DND-41 (cell line): Measurements from ENCODE around the gene TEF.

Experiments used
- CTCF ChIP-seq: IDR thresholded peaks from 2 replicates; pipeline ENCODE4 v1.5.1; 2012; ENCODE audit warnings: borderline replicate concordance, low read length, moderate library complexity, mild to moderate bottlenecking; ENCODE audit not compliant: poor library complexity, severe bottlenecking; ENCODE audit errors: extremely low read depth
- EZH2 ChIP-seq: IDR thresholded peaks from 3 replicates; pipeline ENCODE4 v1.6.1; 2012; ENCODE audit warnings: borderline replicate concordance, low read depth, mild to moderate bottlenecking, moderate library complexity, low read length, inconsistent platforms; ENCODE audit not compliant: severe bottlenecking

- TF ChIP-seq CTCF (no peak), EZH2 (no peak)
Measured at GRCh38 chr22:41384128-41384527, 2.4 kb downstream of the TEF start.
